Anterior cingulate cortex (tissue), 58 donors: ENCODE results near the gene SKIDA1.

Experiments used
- DNase-seq, 58 donors: peaks; one replicate each; lab custom pipeline; 2025; lab: John Stamatoyannopoulos, UW

SKIDA1 gene

GRCh38 chr10:21517134-21518031 is 8.1 kb downstream of the SKIDA1 start:
- DNase-seq: peak in 37 of 58 donors; percentile 14 to 75 (median 46)

- DNase-seq: peak in 44 of 58 donors; percentile 38 to 84 (median 64)
Measured at GRCh38 chr10:21516242-21517131, 9.0 kb downstream of the SKIDA1 start.

- no peak for DNase-seq
Measured at GRCh38 chr10:21515361-21516241, 9.9 kb downstream of the SKIDA1 start.

GRCh38 chr10:21514818-21515351 is 10.6 kb downstream of the SKIDA1 start:
- no peak for DNase-seq

GRCh38 chr10:21514129-21514817 is 11.2 kb downstream of the SKIDA1 start:
- no peak for DNase-seq

- no peak for DNase-seq
Measured at GRCh38 chr10:21513405-21513788, 12.1 kb downstream of the SKIDA1 start.

- DNase-seq: no peak
Measured at GRCh38 chr10:21512573-21513404, 12.7 kb downstream of the SKIDA1 start.

GRCh38 chr10:21511946-21512572 is 13.4 kb downstream of the SKIDA1 start:
- no peak for DNase-seq

GRCh38 chr10:21511095-21511570 is 14.3 kb downstream of the SKIDA1 start:
- DNase-seq: no peak

GRCh38 chr10:21510241-21511094 is 15.0 kb downstream of the SKIDA1 start:
- peak in 17 of 58 donors; percentile 24 to 46 (median 34) for DNase-seq

- peak in 16 of 58 donors; percentile 24 to 61 (median 39) for DNase-seq
Measured at GRCh38 chr10:21509341-21510240, 15.9 kb downstream of the SKIDA1 start.

- peak in 2 of 58 donors; percentile 10 to 23 for DNase-seq
Measured at GRCh38 chr10:21508706-21509331, 16.7 kb downstream of the SKIDA1 start.

- no peak for DNase-seq
Measured at GRCh38 chr10:21507150-21507549, 18.3 kb downstream of the SKIDA1 start.

- no peak for DNase-seq
Measured at GRCh38 chr10:21506351-21506750, 19.1 kb downstream of the SKIDA1 start.

GRCh38 chr10:21505711-21506278 is 19.7 kb downstream of the SKIDA1 start:
- DNase-seq: no peak
